K562 (cell line): ENCODE measurements around the gene FGF4. TPM values are rescaled to one million over a fixed set of nuclear protein-coding genes. Genes with fewer than 3 reads are reported as not detected.
A peak's percentile ranks its signal among the peaks of the same experiment; 100 is the strongest.

Experiments used
- ATAC-seq: fragments of 200-7000 bp; cut with Tn5 transposase; 3 replicates; pipeline ENCODE4 v1.9.1; 2020; ENCODE audit warnings: moderate library complexity
- BruUV-seq: library from RNA; stranded (reverse); fragments of 400-500 nt; replicated peaks from 2 replicates; lab custom pipeline; 2021; lab: Mats Ljungman, UMichigan
- CTCF ChIA-PET: fragments of 300-600 bp; formaldehyde crosslinking; extraction: SDS; loops from one replicate; lab custom pipeline; 2021; ENCODE audit warnings: low intra/inter-chr PET ratio; lab: Yijun Ruan, JAX
- POLR2A ChIA-PET: fragments of 300-600, 350-650 bp; sonication (Branson Sonifier 250); formaldehyde crosslinking; extraction: SDS; loops from one replicate; lab custom pipeline; 2021; ENCODE audit warnings: antibody characterized with exemption, inconsistent platforms; lab: Yijun Ruan, JAX
- DNase-seq, 4 experiments: peaks; one replicate each; pipeline versions ENCODE4 v3.0.0 to v3.0.0-alpha.2; 2011 to 2018; ENCODE audit warnings: low spot score in 3 of 4, mixed read lengths in 3 of 4; ENCODE audit errors: extremely low read depth in 1 of 4
- FAIRE-seq: peaks from 2 replicates; lab custom pipeline; 2011; peaks lifted over from hg19 to GRCh38; lab: Jason Lieb, UNC
- H2AFZ ChIP-seq: 2 replicates; pipeline ENCODE4 v1.6.0; 2011; ENCODE audit warnings: low read depth, low read length, control low read depth, inconsistent platforms
- H3K27ac ChIP-seq: fragments of 200-600 bp; 3 replicates; pipeline ENCODE4 v1.8.0; 2011; ENCODE audit warnings: low read depth, mild to moderate bottlenecking, control low read depth, inconsistent platforms, low read length, moderate library complexity, mixed read lengths; ENCODE audit errors: extremely low read depth
- H3K27me3 ChIP-seq, 2 experiments: fragments of 300-600 bp in 1 of 2; 2 replicates in 1 of 2; 3 replicates in 1 of 2; pipeline versions ENCODE4 v1.6.0 to v1.8.0; 2011; ENCODE audit warnings: inconsistent platforms in 2 of 2, low read length in 2 of 2, mild to moderate bottlenecking in 1 of 2, mixed read lengths in 1 of 2, moderate library complexity in 1 of 2; ENCODE audit not compliant: control insufficient read depth in 2 of 2, insufficient read depth in 2 of 2
- H3K36me3 ChIP-seq: fragments of 300-600 bp; 3 replicates; pipeline ENCODE4 v1.8.0; 2011; ENCODE audit warnings: mild to moderate bottlenecking, low read length, inconsistent platforms; ENCODE audit not compliant: control insufficient read depth, insufficient read depth
- H3K4me1 ChIP-seq, 2 experiments: fragments of 200-600 bp in 1 of 2; replicated peaks in 1 of 2; 2 replicates in 1 of 2; 3 replicates in 1 of 2; pipeline versions ENCODE4 v1.5.1 to v1.8.0; 2011; ENCODE audit warnings: inconsistent platforms in 2 of 2, low read length in 2 of 2, mild to moderate bottlenecking in 1 of 2, mixed read lengths in 1 of 2, moderate library complexity in 1 of 2; ENCODE audit not compliant: control insufficient read depth in 2 of 2, insufficient read depth in 2 of 2
- H3K4me2 ChIP-seq: 2 replicates; pipeline ENCODE4 v1.6.1; 2011; ENCODE audit warnings: low read length, control low read depth, inconsistent platforms, mixed read lengths; ENCODE audit not compliant: insufficient read depth
- H3K4me3 ChIP-seq: fragments of 200-600 bp; sonication (generic), shearing (Covaris generic); 2 replicates; pipeline ENCODE4 v1.5.1; 2016; ENCODE audit warnings: control low read depth, inconsistent platforms
- H3K79me2 ChIP-seq: fragments of 200-600 bp; 3 replicates; pipeline ENCODE4 v1.8.0; 2011; ENCODE audit warnings: low read length, inconsistent platforms; ENCODE audit not compliant: control insufficient read depth, insufficient read depth
- H3K9ac ChIP-seq, 2 experiments: 2 replicates each; pipeline versions ENCODE4 v1.6.0 to v1.6.1; 2011; ENCODE audit warnings: low read depth in 2 of 2, low read length in 2 of 2, control low read depth in 1 of 2, inconsistent platforms in 1 of 2, mild to moderate bottlenecking in 1 of 2, mixed read lengths in 1 of 2; ENCODE audit not compliant: insufficient read depth in 1 of 2
- H3K9me1 ChIP-seq: one replicate; pipeline ENCODE4 v1.6.0; 2011; ENCODE audit warnings: inconsistent platforms, mild to moderate bottlenecking, low read length, moderate library complexity; ENCODE audit not compliant: control insufficient read depth, insufficient read depth
- H3K9me3 ChIP-seq: replicated peaks from 2 replicates; pipeline ENCODE4 v1.5.1; 2011; ENCODE audit warnings: low read depth, low read length, inconsistent platforms; ENCODE audit not compliant: control insufficient read depth, insufficient read depth
- H4K20me1 ChIP-seq: replicated peaks from 2 replicates; pipeline ENCODE4 v1.6.1; 2011; ENCODE audit warnings: low read length, inconsistent platforms, mixed read lengths; ENCODE audit not compliant: control insufficient read depth, insufficient read depth
- HNRNPL ChIP-seq: fragments of 200-400 bp; formaldehyde crosslinking; IDR thresholded peaks from 2 replicates; pipeline ENCODE4 v1.6.1; 2017; ENCODE audit warnings: low read depth, mild to moderate bottlenecking, low read length
- PBX2 ChIP-seq, 2 experiments: IDR thresholded peaks in 1 of 2; conservative IDR thresholded peaks in 1 of 2; 2 replicates each; pipeline ENCODE4 v1.6.1; 2016; ENCODE audit warnings: low read depth in 2 of 2, mild to moderate bottlenecking in 1 of 2, missing compliant biosample characterization in 1 of 2, missing genetic modification characterization in 1 of 2, moderate library complexity in 1 of 2
- RBM25 ChIP-seq: fragments of 200-400 bp; formaldehyde crosslinking; IDR thresholded peaks from 2 replicates; pipeline ENCODE4 v1.6.1; 2018; ENCODE audit warnings: low read length, low read depth, moderate library complexity; ENCODE audit not compliant: severe bottlenecking
- ZBTB12 ChIP-seq: fragments of 250-450 bp; sonication (Bioruptor Pico); IDR thresholded peaks from 2 replicates; pipeline ENCODE4 v1.4.0; 2020
- ZNF197 ChIP-seq: fragments of 200-800 bp; sonication (Bioruptor generic); IDR thresholded peaks from 2 replicates; pipeline ENCODE4 v1.6.1; 2016; ENCODE audit warnings: low read depth, missing genetic modification characterization, missing compliant biosample characterization
- ZNF217 ChIP-seq: sonication (generic); formaldehyde crosslinking; IDR thresholded peaks from 2 replicates; pipeline ENCODE4 v1.8.0; 2022; ENCODE audit warnings: mild to moderate bottlenecking, missing genetic modification reagents
- WGBS: fragments of 100-300 bp; shearing (Covaris generic); methylation state at CpG from one replicate; pipeline ENCODE4 v1.1.6; 2016; ENCODE audit warnings: low coverage, mixed read lengths; ENCODE audit not compliant: insufficient coverage; ENCODE audit errors: missing lambda C conversion rate; 5-methylcytosine and 5-hydroxymethylcytosine counted together
- in situ Hi-C: fragments of 300-500 bp; cut with MboI; formaldehyde crosslinking; loops from 4 replicates; pipeline ENCODE4 v1.15.0; 2018; ENCODE audit warnings: inconsistent platforms, mixed read lengths
- intact Hi-C: fragments of 100-400 bp; cut with micrococcal nuclease; formaldehyde crosslinking; loops from 2 replicates; pipeline ENCODE4 v1.14.2; 2022
- polyA plus RNA-seq, 8 experiments: library from polyadenylated mRNA; depleted of rRNA in 4 of 8; stranded (reverse) in 5 of 8; unstranded in 3 of 8; fragments of >200 nt; fragmentation: Nextera tagmentation in 2 of 8; fragmentation: Illumina TruSeq in 1 of 8; extraction: Ambion mirVana in 2 of 8; extraction: Trizol in 1 of 8; gene quantifications; 2 replicates each; pipeline versions ENCODE4 v1.2.1 to v1.2.3, GENCODE V29; 2011 to 2014; ENCODE audit warnings: inconsistent platforms in 1 of 8, missing spikeins in 1 of 8
- total RNA-seq, 7 experiments: library from RNA; depleted of rRNA in 6 of 7; stranded (reverse); fragments of >200 nt in 6 of 7; fragmentation: Illumina TruSeq in 2 of 7; extraction: Trizol in 2 of 7; gene quantifications; 2 replicates each; pipeline versions ENCODE4 v1.2.1 to v1.2.3, GENCODE V29; 2011 to 2021; ENCODE audit warnings: low replicate concordance in 1 of 7

The FGF4 gene
- total and polyA plus RNA-seq, 9 of the 15 experiments (the other 6 are each of a cell fraction or from before 2014, with no cell fraction given) = not detected

DNA sequence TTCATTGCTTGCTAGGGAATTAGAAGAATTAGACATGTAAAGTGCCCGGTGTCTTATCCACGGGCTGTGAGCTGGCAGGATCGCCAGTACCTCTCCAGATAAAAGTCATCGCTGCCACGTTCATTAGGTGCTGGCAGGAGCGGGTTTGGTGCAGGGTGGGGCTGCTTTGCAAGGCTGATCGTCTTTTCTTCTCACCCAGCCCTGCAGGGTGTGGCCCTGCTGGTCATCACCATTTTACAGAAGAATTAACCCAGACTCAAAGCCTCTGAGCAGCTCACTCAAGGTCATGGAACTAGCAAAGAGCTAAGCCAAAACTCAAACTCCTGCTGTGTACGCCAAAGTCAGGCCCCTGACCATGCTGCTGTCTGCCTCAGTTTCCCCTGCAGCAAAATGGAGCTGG is 6.1 kb upstream of the FGF4 start (continued):
- TF ChIP-seq PBX2 (CRISPR knock-in tag; IDR thresholded peaks at IDR 0.05; ENCODE audit: low read depth) (no peak), PBX2 (tag; conservative IDR thresholded peaks at IDR 0.05; ENCODE audit: low read depth) (no peak), ZNF197 (no peak)

- BruUV-seq = no TSS peak
- Histone ChIP-seq H3K4me2 (no peak overlapping the region), H3K9ac (no peak overlapping the region), H3K4me3 (no peak overlapping the region), H3K4me1 (peaks cover 0 to 19% of the 10 kb centered on the region in 2 experiments; a peak in 1 of 5 replicates), H3K9me3 (no peaks in the 10 kb centered on the region), H3K27ac (no peak overlapping the region), H3K9me1 (no peaks in the 10 kb centered on the region), H3K27me3 (peaks cover 25 to 65% of the 10 kb centered on the region in 2 experiments; a peak in 4 of 5 replicates), H2AFZ (no peak overlapping the region), H3K79me2 (no peaks in the 10 kb centered on the region), H4K20me1 (peaks cover 4% of the 10 kb centered on the region; the same call in 1 of the 2 replicates), H3K36me3 (no peaks in the 10 kb centered on the region)
- POLR2A ChIA-PET = interaction anchor here (0.5 to 1.2 kb wide), 4 partner anchors 14 to 899 kb away, joined by 3 to 5 read pairs (median 4); no protein-coding TSS in a partner anchor
- FAIRE-seq = no peak
- TF ChIP-seq RBM25 (peak; percentile 81), ZBTB12 (CRISPR knock-in tag) (no peak), HNRNPL (no peak), ZNF217 (CRISPR knock-in tag) (no peak)
- ATAC-seq = no peak
- CTCF ChIA-PET = no interaction called here
- in situ Hi-C loops (no loop called here), intact Hi-C loops (no loop called here)
- WGBS = 9% methylated on average over 8 of the region's 8 CpGs
- no peak for DNase-seq
Observed at GRCh38 chr11:69778373-69778772, 3.2 kb upstream of the FGF4 start.
